Pons (tissue), 1 donor: ENCODE measurements around the gene HTR5A.
"Not testable (repeated sequence)": the region's sequence is repeated elsewhere in the genome, so short reads cannot be mapped to it uniquely, and the experiment has no call there.

Experiments
- DNase-seq: peaks from one replicate; pipeline ENCODE4 v3.0.0-alpha.2; 2016; ENCODE audit warnings: low spot score

The HTR5A gene

GRCh38 chr7:155069992-155070751 lies at the start of gene HTR5A:
Gene HTR5A (plus strand): TSS chr7:155070324. CDS start chr7:155070900, 576 bp downstream.
- peak; percentile 42 for DNase-seq

- DNase-seq, result no peak
Measured at GRCh38 chr7:155020996-155021395, 49.1 kb upstream of the HTR5A start.

DNA sequence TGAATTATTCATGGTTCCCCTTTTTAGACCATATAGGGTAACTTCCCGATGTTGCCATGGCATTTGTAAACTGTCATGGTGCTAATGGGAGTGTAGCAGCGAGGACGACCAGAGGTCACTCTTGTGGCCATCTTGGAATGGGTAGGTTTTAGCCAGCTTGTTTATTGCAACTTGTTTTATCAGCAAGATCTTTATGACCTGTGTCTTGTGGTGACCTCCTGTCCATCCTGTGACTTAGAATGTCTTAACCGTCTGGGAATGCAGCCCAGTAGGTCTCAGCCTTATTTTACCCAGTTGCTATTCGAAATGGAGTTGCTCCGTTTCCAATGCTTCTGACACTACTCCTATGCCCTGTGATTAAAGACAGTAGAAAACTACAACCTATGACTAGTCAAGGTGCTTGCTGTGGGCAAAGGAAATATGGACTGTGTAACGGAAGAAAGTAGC lies 48.4 kb upstream of the HTR5A start:
- no peak for DNase-seq

GRCh38 chr7:155027879-155028278 lies 42.2 kb upstream of the HTR5A start:
- DNase-seq, result no peak

DNA sequence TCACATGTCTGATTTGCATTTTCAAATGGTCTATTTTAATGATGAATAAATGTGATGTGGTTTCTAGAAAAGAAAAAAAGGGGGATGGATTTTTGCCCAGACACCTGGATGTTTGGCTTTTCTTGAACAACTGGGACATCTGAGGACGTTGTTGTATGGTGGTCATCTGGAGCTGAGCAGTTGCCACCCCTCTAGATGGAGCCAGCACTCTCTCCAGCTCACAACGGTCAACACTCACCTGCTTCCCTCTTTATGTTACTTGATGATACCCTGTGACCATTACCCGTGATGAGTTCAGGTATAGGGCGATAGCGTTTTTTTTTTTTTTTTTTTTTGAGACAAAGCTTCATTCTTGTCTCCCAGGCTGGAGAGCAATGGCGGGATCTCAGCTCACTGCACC lies 37.1 kb upstream of the HTR5A start:
- no peak for DNase-seq

DNA sequence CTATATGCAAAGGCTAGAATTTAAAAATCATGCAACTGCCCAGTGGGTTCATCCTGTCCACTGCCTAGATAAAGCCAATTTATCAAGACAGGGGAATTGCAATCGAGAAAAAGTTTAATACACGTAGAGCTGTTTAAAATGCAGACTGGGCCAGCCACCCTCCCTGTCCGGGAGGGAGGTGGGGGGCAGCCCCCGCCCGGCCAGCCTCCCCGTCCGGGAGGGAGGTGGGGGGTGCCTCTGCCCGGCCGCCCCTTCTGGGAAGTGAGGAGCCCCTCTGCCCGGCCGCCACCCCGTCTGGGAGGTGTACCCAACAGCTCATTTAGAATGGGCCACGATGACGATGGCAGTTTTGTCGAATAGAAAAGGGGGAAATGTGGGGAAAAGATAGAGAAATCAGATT lies 35.6 kb upstream of the HTR5A start:
- DNase-seq, result not testable (repeated sequence)

DNA sequence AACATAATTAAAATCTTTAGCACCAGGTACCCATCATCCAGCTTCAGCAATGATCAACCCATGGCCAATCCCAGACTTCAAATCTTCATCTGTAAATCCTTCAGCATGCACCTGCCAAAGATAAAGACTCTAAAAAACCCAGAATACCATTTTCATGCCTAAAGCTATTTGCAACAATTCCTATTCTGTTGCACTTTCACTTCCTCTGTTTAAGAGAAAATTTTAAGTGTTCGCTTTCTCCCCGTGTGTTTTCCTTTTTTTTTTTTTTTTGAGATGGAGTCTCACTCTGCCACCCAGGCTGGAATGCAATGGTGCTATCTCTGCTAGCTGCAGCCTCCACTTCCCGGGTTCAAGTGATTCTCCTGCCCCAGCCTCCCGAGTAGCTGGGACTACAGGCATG lies 31.8 kb upstream of the HTR5A start:
- no peak for DNase-seq

GRCh38 chr7:155043756-155044155 lies 26.4 kb upstream of the HTR5A start:
- DNase-seq, result no peak

DNA sequence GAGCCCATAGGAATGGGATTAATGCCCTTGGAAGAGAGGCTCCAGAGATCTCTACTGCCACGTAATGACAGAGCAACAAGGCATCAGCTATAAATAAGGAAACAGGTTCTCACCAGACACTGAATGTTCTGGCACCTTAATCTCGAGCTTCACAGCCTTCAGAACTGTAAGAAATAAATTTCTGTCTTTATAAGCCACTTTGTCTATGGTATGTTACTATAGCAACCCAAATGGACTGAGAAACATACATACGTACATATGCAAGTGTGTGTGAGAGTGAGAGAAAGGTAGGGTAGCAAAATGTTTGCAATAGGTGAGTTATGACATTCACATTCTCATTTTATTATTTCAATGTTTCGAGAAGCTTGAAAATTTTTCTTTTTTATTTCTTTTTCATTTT lies 22.1 kb upstream of the HTR5A start:
- no peak for DNase-seq

DNA sequence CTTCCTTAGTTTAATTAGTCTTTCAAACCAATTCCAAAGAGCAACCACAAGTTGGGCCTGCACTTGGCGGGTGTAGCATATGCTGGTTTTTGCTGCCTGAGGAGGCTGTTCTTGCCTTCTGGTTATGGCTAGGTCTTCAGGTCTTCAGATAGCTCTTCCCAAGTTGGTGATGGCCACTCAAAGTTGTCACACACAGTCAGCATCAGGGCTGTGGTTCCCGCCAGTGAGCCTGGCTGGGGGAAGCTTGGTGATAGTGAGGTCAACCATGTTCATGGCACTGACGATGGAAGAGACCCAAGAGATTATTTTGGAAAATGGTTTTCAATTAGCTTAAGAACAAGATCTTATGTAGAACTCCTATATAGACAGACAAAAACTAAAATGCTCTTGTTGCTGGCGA lies 18.8 kb upstream of the HTR5A start:
- no peak for DNase-seq

DNA sequence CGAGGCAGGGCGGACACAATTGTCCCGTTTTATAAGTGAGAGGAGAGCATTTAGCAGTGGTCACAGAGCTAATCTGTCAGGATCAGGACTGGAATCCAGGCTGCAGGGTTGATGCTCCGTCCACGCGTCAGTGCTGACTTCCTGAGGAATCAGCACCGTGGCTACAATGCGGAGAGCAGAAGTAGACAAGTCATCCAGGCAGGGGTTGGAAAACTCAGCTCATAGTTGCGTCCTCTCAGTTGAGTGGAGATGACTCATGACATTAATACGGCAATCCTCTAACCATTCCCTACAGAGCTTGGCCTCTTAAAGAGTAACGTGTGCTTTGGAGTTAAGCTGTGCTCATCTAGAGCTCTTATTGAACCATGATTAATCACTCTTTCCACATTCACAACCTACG lies 17.1 kb upstream of the HTR5A start:
- no peak for DNase-seq

DNA sequence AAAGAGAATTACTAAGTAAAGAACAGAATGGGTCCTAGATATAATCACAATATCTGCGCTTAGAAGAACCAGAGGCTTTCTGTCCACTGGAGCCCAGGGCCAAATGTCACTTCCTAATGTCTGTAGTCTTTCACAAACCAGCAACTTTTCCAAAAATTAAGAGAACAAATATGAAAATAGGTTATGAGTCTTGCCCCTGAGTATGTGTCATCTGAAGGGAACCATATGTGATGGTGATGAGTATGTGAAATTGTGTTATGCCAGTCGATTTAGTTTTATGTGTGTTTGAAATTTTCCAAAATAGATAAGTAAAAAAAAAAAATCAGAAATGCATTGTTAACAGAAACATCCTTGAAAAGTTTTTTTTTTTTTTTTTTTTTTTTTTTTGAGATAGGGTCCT lies 15.4 kb upstream of the HTR5A start:
- no peak for DNase-seq

DNA sequence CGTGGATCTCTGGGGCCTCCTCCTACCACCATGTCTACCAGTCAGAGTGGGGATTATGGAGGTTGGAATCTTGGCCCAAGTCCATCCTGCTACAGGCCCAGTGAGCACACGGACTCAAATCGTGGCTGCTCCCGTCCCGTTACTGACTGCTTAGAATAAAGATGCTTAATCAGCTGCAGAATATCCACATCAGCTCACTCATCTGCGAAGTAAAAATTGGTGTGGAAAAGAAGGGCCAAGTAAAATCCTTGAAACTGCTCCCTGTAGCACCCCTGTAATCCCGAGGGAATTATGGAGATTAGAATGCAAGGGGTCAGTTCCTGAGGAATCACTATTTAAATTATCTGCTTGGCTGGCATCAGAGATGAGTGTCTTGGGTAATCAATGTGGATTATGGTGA lies 13.0 kb upstream of the HTR5A start:
- DNase-seq, result no peak

DNA sequence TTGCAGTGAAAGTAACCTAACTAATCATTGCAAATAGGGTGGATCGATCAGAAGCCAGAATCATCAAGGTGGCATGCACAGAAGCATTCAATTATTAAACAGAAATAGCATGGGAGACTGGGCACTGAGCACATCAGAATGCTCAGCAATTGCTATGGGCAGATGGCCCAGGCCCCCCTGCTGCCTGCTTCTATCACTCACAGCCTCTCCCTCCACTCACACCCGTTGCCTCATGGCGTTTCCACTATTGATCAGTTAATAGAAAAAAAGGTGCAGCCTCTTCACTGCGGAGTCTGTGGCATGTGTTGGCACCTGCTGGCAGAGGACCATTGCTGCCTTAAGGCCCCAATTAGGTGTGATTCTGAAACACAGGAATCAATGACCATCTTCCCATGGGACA lies 11.2 kb upstream of the HTR5A start:
- DNase-seq, result no peak

- no peak for DNase-seq
Measured at GRCh38 chr7:155059703-155060102, 10.4 kb upstream of the HTR5A start.

- DNase-seq, result peak; percentile 12
Measured at GRCh38 chr7:155062411-155062810, 7.7 kb upstream of the HTR5A start.

DNA sequence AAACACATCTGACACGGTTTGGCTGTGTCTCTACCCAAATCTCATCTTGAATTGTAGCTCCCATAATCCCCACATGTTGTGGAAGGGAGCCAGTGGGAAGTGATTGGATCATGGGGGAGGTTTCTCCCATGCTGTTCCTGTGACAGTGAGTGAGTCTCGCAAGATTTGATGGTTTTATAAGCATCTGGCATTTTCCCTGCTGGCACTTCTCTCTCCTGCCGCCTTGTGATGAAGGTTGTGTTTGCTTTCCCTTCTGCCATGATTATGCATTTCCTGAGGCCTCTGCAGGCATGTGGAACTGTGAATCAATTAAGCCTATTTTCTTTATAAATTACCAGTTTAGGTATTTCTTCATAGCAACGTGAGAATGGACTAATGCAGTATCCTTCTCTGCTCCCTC lies 5.9 kb upstream of the HTR5A start:
- no peak for DNase-seq

DNA sequence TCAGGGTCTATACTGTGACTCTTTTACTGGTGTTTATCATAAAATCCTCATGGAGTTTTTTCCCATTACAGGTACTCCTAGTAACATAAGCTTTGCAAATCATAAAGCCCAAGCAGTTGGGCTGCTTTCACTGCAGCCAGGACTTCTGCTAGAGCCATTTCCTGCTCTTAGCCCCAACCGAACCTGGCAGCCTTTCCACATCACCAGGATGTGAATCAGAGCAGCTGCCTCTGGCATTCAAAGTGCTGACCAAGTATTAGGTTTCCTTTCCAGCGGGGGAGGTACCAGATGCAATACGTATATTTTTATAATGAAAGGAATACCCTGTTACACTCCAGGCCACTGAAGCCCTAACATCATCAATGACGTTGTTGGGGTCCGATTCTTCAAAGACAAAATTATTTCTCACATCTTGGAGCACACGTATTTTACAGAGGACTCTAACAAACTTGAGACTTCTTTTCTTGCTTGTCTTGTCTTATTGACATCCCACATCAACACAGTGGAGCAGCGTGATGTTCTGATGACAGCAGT lies 3.6 kb upstream of the HTR5A start:
- DNase-seq, result no peak

- DNase-seq, result no peak
Measured at GRCh38 chr7:155071121-155071651, 1.1 kb downstream of the HTR5A start.

DNA sequence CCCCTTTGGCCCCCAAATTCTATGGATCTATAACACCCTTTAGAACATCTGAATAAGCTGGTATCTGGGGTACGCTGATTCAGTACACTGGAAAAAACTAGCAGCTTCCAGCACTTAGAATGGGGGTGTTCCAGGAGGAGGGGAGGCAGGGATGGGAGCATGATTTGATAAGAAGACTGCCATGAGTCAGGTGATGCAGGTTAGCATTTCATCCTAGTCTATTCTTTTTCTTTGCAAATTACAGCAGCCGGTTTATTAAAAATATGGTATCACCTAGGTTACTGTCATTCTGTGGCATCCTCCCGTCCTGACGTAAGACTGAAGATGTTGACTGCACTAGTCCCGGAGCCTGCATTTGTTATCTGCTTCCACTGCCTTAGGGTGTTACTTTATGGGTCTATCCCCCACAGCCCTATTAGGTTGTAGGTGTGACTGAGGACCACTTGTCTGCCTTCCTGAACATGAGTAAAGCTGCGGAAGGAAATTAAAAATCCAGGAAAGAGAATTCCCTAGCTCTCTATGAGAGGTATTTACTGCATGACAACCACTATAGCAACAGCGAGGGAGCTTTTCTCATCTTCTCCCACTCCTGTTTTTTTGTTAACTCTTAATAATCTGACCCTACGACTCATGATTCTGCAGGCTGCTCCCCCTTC lies 1.9 kb downstream of the HTR5A start:
- DNase-seq, result no peak

GRCh38 chr7:155073922-155074321 lies 3.8 kb downstream of the HTR5A start:
- no peak for DNase-seq

DNA sequence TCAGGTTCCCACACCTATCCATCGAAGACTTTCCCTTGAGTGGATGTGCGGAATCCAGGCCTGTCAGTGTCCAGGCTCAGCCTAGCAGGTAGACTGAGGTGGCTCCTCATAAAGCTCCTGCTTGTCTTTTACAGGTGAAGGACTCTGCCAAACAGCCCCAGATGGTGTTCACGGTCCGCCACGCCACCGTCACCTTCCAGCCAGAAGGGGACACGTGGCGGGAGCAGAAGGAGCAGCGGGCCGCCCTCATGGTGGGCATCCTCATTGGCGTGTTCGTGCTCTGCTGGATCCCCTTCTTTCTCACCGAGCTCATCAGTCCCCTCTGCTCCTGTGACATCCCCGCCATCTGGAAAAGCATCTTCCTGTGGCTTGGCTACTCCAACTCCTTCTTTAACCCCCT lies 13.9 kb downstream of the HTR5A start:
- no peak for DNase-seq

DNA sequence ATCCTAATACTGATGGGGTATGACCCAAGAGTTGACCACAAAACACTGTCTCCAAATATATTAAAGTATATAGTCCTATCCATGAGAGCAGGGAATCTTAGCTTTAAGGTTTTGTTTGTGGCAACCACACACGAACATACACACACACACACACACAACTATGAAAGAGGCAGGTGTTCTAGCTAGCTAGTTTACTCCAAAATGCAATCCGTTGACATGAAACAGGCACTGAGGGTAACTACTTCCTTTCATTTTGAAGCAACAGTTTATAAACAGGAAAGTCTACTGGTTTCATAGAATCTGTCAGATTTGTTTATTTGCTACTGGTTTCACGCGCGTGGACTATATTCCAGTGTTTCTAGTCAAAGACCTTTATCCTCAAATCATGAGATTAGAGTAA lies 14.8 kb downstream of the HTR5A start:
- no peak for DNase-seq
